B cell (primary cell): ENCODE measurements around the gene SNRPB. TPM values are rescaled to one million over a fixed set of nuclear protein-coding genes. Genes with fewer than 3 reads are reported as not detected.

Experiments used
- ATAC-seq: fragments of 200-7000 bp; cut with Tn5 transposase; one replicate; pipeline ENCODE4 v1.10.0; 2021; ENCODE audit warnings: low read depth, mild to moderate bottlenecking, moderate number of reproducible peaks, moderate library complexity
- CTCF ChIA-PET: fragments of 350-600 bp; sonication (Branson Sonifier 250); formaldehyde crosslinking; loops from one replicate; lab custom pipeline; 2021; ENCODE audit warnings: antibody characterized with exemption, inconsistent platforms; lab: Charles Lee
- POLR2A ChIA-PET: fragments of 350-600 bp; sonication (Branson Sonifier 250); formaldehyde crosslinking; loops from one replicate; lab custom pipeline; 2021; ENCODE audit warnings: antibody characterized with exemption; lab: Charles Lee
- DNase-seq: peaks from one replicate; pipeline ENCODE4 v3.0.0; 2013
- H2AFZ ChIP-seq: 2 replicates; pipeline ENCODE4 v1.6.1; 2012; ENCODE audit warnings: mild to moderate bottlenecking, low read depth, low read length; ENCODE audit not compliant: insufficient read depth, poor library complexity, severe bottlenecking
- H3K27ac ChIP-seq, 2 donors: 1 replicate in 1 of 2; 2 replicates in 1 of 2; pipeline ENCODE4 v1.5.1; 2012 to 2013; ENCODE audit warnings: low read length in 2 of 2, mild to moderate bottlenecking in 2 of 2, moderate library complexity in 1 of 2
- H3K27me3 ChIP-seq, 4 experiments: fragments of 200-600 bp in 1 of 4; sonication (generic) in 1 of 4; replicated peaks in 1 of 4; 1 replicate in 2 of 4; 2 replicates in 2 of 4; pipeline versions ENCODE4 v1.6.1 to v1.7.0; 2013 to 2016; ENCODE audit warnings: low read length in 3 of 4, mild to moderate bottlenecking in 2 of 4, mixed read lengths in 1 of 4, moderate library complexity in 1 of 4; ENCODE audit not compliant: insufficient read depth in 4 of 4, control insufficient read depth in 3 of 4; ENCODE audit errors: control extremely low read depth in 1 of 4
- H3K36me3 ChIP-seq, 2 experiments: replicated peaks in 1 of 2; 1 replicate in 1 of 2; 2 replicates in 1 of 2; pipeline versions ENCODE4 v1.6.1 to v1.7.1; 2013; ENCODE audit warnings: low read length in 1 of 2; ENCODE audit not compliant: insufficient read depth in 2 of 2, control insufficient read depth in 1 of 2; ENCODE audit errors: control extremely low read depth in 1 of 2, extremely low read depth in 1 of 2
- H3K4me1 ChIP-seq, 2 donors: fragments of 200-600 bp in 1 of 2; sonication (generic) in 1 of 2; 1 replicate in 1 of 2; 2 replicates in 1 of 2; pipeline versions ENCODE4 v1.5.1 to v1.6.1; 2013 to 2017; ENCODE audit warnings: low read length in 2 of 2; ENCODE audit not compliant: control insufficient read depth in 2 of 2, insufficient read depth in 2 of 2
- H3K4me2 ChIP-seq: replicated peaks from 2 replicates; pipeline ENCODE3; 2012; ENCODE audit warnings: mild to moderate bottlenecking, low read depth, low read length; ENCODE audit not compliant: poor library complexity, severe bottlenecking
- H3K4me3 ChIP-seq, 5 experiments: fragments of 200-600 bp in 1 of 5; sonication (generic) in 1 of 5; 1 replicate in 3 of 5; 2 replicates in 2 of 5; pipeline versions ENCODE4 v1.5.1 to v1.7.0; 2011 to 2016; ENCODE audit warnings: low read length in 4 of 5, mild to moderate bottlenecking in 4 of 5, low read depth in 2 of 5, control low read depth in 1 of 5, moderate library complexity in 1 of 5; ENCODE audit not compliant: insufficient read depth in 1 of 5; ENCODE audit errors: control extremely low read depth in 1 of 5, extremely low read depth in 1 of 5
- H3K79me2 ChIP-seq: fragments of 200-600 bp; sonication (generic); one replicate; pipeline ENCODE4 v1.6.0; 2016; ENCODE audit warnings: low read length; ENCODE audit not compliant: control insufficient read depth, insufficient read depth
- H3K9ac ChIP-seq: fragments of 200-600 bp; sonication (generic); 2 replicates; pipeline ENCODE4 v1.6.1; 2017; ENCODE audit warnings: mild to moderate bottlenecking, low read length, moderate library complexity
- H3K9me3 ChIP-seq, 3 donors: one replicate each; pipeline versions ENCODE4 v1.6.1 to v1.7.1; 2013; ENCODE audit warnings: low read length in 2 of 3; ENCODE audit not compliant: control insufficient read depth in 2 of 3, insufficient read depth in 1 of 3; ENCODE audit errors: control extremely low read depth in 1 of 3
- H4K20me1 ChIP-seq: 2 replicates; pipeline ENCODE4 v1.6.0; 2012; ENCODE audit warnings: mild to moderate bottlenecking, low read length; ENCODE audit not compliant: insufficient read depth, control insufficient read depth, poor library complexity, severe bottlenecking
- H3K27ac Mint-ChIP-seq: one replicate; pipeline ENCODE4 v1.8.0; 2021; ENCODE audit warnings: mixed read lengths
- H3K27me3 Mint-ChIP-seq: one replicate; pipeline ENCODE4 v1.8.0; 2021; ENCODE audit warnings: mixed read lengths
- H3K4me1 Mint-ChIP-seq: one replicate; pipeline ENCODE4 v1.8.0; 2021; ENCODE audit warnings: mixed read lengths
- H3K4me3 Mint-ChIP-seq: one replicate; pipeline ENCODE4 v1.8.0; 2021; ENCODE audit warnings: mixed read lengths
- H3K9me3 Mint-ChIP-seq: one replicate; pipeline ENCODE4 v1.8.0; 2022; ENCODE audit warnings: mixed read lengths; ENCODE audit not compliant: insufficient read depth
- CTCF ChIP-seq: fragments of 200-600 bp; IDR thresholded peaks from one replicate; pipeline ENCODE4 v1.8.0; 2022; ENCODE audit warnings: antibody characterized with exemption, mild to moderate bottlenecking
- EZH2 ChIP-seq: IDR thresholded peaks from 2 replicates; pipeline ENCODE4 v1.6.1; 2012; ENCODE audit warnings: borderline replicate concordance, low read depth, mild to moderate bottlenecking, moderate library complexity, low read length; ENCODE audit not compliant: insufficient read depth, poor library complexity, severe bottlenecking
- WGBS: methylation state at CpG from one replicate; pipeline ENCODE4 v1.1.5; 2013; ENCODE audit warnings: missing lambda C conversion rate; ENCODE audit not compliant: insufficient coverage; 5-methylcytosine and 5-hydroxymethylcytosine counted together
- intact Hi-C: fragments of 100-400 bp; cut with micrococcal nuclease; formaldehyde crosslinking; loops from one replicate; pipeline ENCODE4 v1.10.0; 2022
- polyA plus RNA-seq: library from polyadenylated mRNA; depleted of rRNA; stranded (reverse); fragments of >200 nt; gene quantifications from 2 replicates; pipeline ENCODE4 v1.2.3, GENCODE V29; 2012
- total RNA-seq, 2 donors: library from RNA; stranded (reverse); fragments of 120-200 nt in 1 of 2; gene quantifications; 1 replicate in 1 of 2; 2 replicates in 1 of 2; pipeline versions ENCODE4 v1.2.3 to v1.2.4, GENCODE V29; 2013 to 2022

SNRPB gene
- total and polyA plus RNA-seq, 2 donors (not counting 1 experiment from before 2014, with no cell fraction given), result 123 to 151 TPM

- Histone ChIP-seq H3K4me3 (no peak overlapping the region), H3K27ac (no peak overlapping the region), H4K20me1 (no peaks in the 10 kb centered on the region), H3K4me1 (no peaks in the 10 kb centered on the region), H3K27me3 (peaks cover 0 to 5% (median 1%) of the 10 kb centered on the region in 4 experiments), H3K4me2 (no peak overlapping the region), H3K9me3 (peaks cover 0 to 4% (median 0%) of the 10 kb centered on the region in 3 donors), H3K79me2 (no peaks in the 10 kb centered on the region), H3K36me3 (no peaks in the 10 kb centered on the region), H3K9ac (no peak overlapping the region), H2AFZ (no peak overlapping the region)
- TF ChIP-seq CTCF (no peak), EZH2 (no peak)
- no peak for ATAC-seq
- intact Hi-C loops, result no loop called here
- no peaks in the 10 kb centered on the region for H3K9me3 Mint-ChIP-seq
- H3K27ac Mint-ChIP-seq, result no peak overlapping the region
- H3K4me3 Mint-ChIP-seq, result no peak overlapping the region
- CTCF ChIA-PET, result no interaction called here
- H3K4me1 Mint-ChIP-seq, result no peaks in the 10 kb centered on the region
- POLR2A ChIA-PET, result no interaction called here
- peaks cover 18% of the 10 kb centered on the region for H3K27me3 Mint-ChIP-seq
- no CpG with 5 or more reads among the region's 6 CpGs for WGBS
- no peak for DNase-seq
Measured at GRCh38 chr20:2429051-2429450, 41.5 kb downstream of the SNRPB start.

- H3K27ac Mint-ChIP-seq, result no peak overlapping the region
- no peaks in the 10 kb centered on the region for H3K36me3 ChIP-seq
- H3K27ac ChIP-seq, result no peak overlapping the region
- H3K9ac ChIP-seq, result no peak overlapping the region
- no peaks in the 10 kb centered on the region for H3K4me1 ChIP-seq
- no peaks in the 10 kb centered on the region for H3K9me3 Mint-ChIP-seq
- ATAC-seq (no peak), DNase-seq (no peak)
- ChIA-PET CTCF (no interaction called here), POLR2A (no interaction called here)
- no peaks in the 10 kb centered on the region for H4K20me1 ChIP-seq
- no CpG with 5 or more reads among the region's 5 CpGs for WGBS
- no peak overlapping the region for H3K4me2 ChIP-seq
- intact Hi-C loops, result no loop called here
- H3K4me1 Mint-ChIP-seq, result no peaks in the 10 kb centered on the region
- no peak overlapping the region for H2AFZ ChIP-seq
- H3K79me2 ChIP-seq, result no peaks in the 10 kb centered on the region
- H3K27me3 ChIP-seq, result no peaks in the 10 kb centered on the region
- H3K4me3 Mint-ChIP-seq, result no peak overlapping the region
- no peak overlapping the region for H3K4me3 ChIP-seq
- H3K27me3 Mint-ChIP-seq, result peaks cover 27% of the 10 kb centered on the region
- TF ChIP-seq EZH2 (no peak), CTCF (no peak)
- no peaks in the 10 kb centered on the region for H3K9me3 ChIP-seq
Measured at GRCh38 chr20:2421247-2421646, 49.3 kb downstream of the SNRPB start.
